Measurements from ENCODE around the gene RPS27A.
"Not testable (repeated sequence)": the region's sequence is repeated elsewhere in the genome, so short reads cannot be mapped to it uniquely, and the experiment has no call there.

DNA sequence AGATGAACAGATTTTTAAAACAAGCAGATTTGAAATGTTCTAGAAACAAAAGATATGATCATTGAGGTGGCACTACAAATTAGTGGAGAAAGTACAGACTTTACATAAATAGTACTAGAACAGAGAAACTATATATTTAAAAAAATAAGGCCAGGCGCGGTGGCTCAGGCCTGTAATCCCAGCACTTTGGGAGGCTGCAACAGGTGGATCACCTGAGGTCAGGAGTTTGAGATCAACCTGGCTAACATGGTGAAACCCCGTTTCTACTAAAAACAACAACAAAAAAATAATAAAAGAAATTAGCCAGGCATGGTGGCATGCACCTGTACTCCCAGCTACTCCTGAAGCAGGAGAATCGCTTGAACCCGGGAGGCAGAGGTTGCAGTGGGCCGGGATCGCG is 45.7 kb upstream of the RPS27A start:
- TF ChIP-seq, protein P1, sequence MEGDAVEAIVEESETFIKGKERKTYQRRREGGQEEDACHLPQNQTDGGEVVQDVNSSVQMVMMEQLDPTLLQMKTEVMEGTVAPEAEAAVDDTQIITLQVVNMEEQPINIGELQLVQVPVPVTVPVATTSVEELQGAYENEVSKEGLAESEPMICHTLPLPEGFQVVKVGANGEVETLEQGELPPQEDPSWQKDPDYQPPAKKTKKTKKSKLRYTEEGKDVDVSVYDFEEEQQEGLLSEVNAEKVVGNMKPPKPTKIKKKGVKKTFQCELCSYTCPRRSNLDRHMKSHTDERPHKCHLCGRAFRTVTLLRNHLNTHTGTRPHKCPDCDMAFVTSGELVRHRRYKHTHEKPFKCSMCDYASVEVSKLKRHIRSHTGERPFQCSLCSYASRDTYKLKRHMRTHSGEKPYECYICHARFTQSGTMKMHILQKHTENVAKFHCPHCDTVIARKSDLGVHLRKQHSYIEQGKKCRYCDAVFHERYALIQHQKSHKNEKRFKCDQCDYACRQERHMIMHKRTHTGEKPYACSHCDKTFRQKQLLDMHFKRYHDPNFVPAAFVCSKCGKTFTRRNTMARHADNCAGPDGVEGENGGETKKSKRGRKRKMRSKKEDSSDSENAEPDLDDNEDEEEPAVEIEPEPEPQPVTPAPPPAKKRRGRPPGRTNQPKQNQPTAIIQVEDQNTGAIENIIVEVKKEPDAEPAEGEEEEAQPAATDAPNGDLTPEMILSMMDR (IDR thresholded peaks at IDR 0.05), result not testable (repeated sequence)
- not testable (repeated sequence) for TF ChIP-seq POLR2A, EP300 (IDR thresholded peaks at IDR 0.05)
